PFSK-1 (cell line): ENCODE measurements around the gene RASGRF2.

Experiments
- POLR2AphosphoS5 ChIP-seq: IDR thresholded peaks from 2 replicates; pipeline ENCODE4 v1.6.1; 2012; ENCODE audit warnings: low read depth, mild to moderate bottlenecking, control low read depth, low read length, moderate library complexity
- SIN3A ChIP-seq: IDR thresholded peaks from 2 replicates; pipeline ENCODE4 v1.6.1; 2012; ENCODE audit warnings: mild to moderate bottlenecking, low read length, moderate library complexity, borderline replicate concordance; ENCODE audit not compliant: insufficient read depth
- TAF1 ChIP-seq: IDR thresholded peaks from 2 replicates; pipeline ENCODE4 v1.6.1; 2012; ENCODE audit warnings: low read length, control low read depth, borderline replicate concordance; ENCODE audit not compliant: insufficient read depth
- TF ChIP-seq, protein P1 (sequence below), 2 experiments: IDR thresholded peaks; 2 replicates each; pipeline versions ENCODE4 v1.6.1 to v1.8.0; 2011 to 2012; ENCODE audit warnings: low read depth in 2 of 2, low read length in 2 of 2, control low read depth in 1 of 2, inconsistent platforms in 1 of 2, mild to moderate bottlenecking in 1 of 2, moderate library complexity in 1 of 2; ENCODE audit not compliant: insufficient read depth in 1 of 2

- no peak for TF ChIP-seq SIN3A
- no peak for TF ChIP-seq POLR2AphosphoS5
- TF ChIP-seq, protein P1, sequence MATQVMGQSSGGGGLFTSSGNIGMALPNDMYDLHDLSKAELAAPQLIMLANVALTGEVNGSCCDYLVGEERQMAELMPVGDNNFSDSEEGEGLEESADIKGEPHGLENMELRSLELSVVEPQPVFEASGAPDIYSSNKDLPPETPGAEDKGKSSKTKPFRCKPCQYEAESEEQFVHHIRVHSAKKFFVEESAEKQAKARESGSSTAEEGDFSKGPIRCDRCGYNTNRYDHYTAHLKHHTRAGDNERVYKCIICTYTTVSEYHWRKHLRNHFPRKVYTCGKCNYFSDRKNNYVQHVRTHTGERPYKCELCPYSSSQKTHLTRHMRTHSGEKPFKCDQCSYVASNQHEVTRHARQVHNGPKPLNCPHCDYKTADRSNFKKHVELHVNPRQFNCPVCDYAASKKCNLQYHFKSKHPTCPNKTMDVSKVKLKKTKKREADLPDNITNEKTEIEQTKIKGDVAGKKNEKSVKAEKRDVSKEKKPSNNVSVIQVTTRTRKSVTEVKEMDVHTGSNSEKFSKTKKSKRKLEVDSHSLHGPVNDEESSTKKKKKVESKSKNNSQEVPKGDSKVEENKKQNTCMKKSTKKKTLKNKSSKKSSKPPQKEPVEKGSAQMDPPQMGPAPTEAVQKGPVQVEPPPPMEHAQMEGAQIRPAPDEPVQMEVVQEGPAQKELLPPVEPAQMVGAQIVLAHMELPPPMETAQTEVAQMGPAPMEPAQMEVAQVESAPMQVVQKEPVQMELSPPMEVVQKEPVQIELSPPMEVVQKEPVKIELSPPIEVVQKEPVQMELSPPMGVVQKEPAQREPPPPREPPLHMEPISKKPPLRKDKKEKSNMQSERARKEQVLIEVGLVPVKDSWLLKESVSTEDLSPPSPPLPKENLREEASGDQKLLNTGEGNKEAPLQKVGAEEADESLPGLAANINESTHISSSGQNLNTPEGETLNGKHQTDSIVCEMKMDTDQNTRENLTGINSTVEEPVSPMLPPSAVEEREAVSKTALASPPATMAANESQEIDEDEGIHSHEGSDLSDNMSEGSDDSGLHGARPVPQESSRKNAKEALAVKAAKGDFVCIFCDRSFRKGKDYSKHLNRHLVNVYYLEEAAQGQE (IDR thresholded peaks at IDR 0.05; ENCODE audit: insufficient read depth in 1 of 2, low read depth in 2 of 2, low read length in 2 of 2), result no peak
- no peak for TF ChIP-seq TAF1
Observed at GRCh38 chr5:80925931-80926330, 34.2 kb upstream of the RASGRF2 start.
